Measurements from ENCODE around the gene ATP11A. TPM values are rescaled to one million over a fixed set of nuclear protein-coding genes. Genes with fewer than 3 reads are reported as not detected.

The ATP11A gene
- total and polyA plus RNA-seq, 9 of the 15 experiments (the other 6 are each of a cell fraction or from before 2014, with no cell fraction given), result 0.38 to 34.2 (median 4.2) TPM

DNA sequence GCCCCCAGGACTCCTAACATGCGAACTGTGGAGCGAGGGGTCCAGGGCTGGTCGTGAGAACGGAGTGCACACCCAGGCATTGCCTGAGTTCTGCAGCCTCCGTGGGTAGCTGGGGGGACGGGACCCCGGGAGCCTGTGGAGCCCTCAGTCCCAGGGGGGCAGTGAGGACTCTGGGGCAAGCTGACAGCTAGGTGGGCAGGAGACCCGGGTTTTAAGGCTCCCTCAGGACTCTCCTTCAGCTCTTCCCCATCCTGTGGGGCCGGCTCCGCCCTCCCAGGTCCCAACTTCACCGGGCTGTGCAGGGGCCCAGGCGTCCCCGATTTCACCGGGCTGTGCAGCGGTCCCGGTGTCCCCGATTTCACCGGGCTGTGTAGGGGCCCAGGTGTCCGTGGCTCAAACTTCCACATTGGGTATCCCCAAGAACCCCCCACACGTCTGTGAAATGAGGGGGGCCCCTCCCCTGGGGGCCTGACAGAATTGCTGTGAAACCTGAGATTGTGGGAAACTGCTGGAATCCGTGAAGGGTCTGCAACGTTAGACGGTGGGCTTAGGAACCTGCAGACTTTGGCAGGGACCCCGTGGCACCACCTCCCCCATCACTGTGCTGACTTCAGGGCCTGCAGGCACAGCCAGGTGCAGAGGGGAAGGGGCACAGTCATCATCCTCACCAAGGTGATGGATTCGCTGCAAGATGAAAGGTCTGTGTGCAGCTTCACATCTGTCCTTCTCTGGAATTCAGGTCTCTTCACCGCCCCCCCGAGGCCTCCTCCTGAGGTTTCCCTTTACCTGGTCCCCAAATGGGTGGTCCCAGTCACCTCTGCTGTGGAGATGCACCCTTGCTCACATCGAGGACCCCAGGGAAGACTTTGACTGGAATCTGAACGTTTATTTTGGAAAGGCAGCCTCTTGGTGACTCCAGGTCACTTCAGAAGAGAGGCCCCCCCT lies 206.0 kb downstream of the ATP11A start:
- Histone ChIP-seq H3K4me3 (no peak overlapping the region), H3K9me3 (replicated peaks; ENCODE audit: control insufficient read depth, insufficient read depth, low read depth, low read length) (no peaks in the 10 kb centered on the region), H4K20me1 (replicated peaks; ENCODE audit: control insufficient read depth, insufficient read depth, low read length) (peaks cover 10% of the 10 kb centered on the region; the same call in 1 of the 2 replicates), H3K27me3 (ENCODE audit: control insufficient read depth in 2 of 2, insufficient read depth in 2 of 2, low read length in 2 of 2) (peaks cover 27 to 89% of the 10 kb centered on the region in 2 experiments), H3K27ac (ENCODE audit: extremely low read depth, low read depth, low read length) (no peak overlapping the region), H3K9ac (ENCODE audit: insufficient read depth in 1 of 2, low read depth in 2 of 2, low read length in 2 of 2) (no peak overlapping the region), H3K4me2 (ENCODE audit: insufficient read depth, low read length) (no peak overlapping the region), H3K9me1 (ENCODE audit: control insufficient read depth, insufficient read depth, low read length) (no peaks in the 10 kb centered on the region), H3K79me2 (ENCODE audit: control insufficient read depth, insufficient read depth, low read length) (no peaks in the 10 kb centered on the region), H2AFZ (ENCODE audit: low read depth, low read length) (no peak overlapping the region), H3K36me3 (ENCODE audit: control insufficient read depth, insufficient read depth, low read length) (no peaks in the 10 kb centered on the region), H3K4me1 (replicated peaks in 1 of 2; ENCODE audit: control insufficient read depth in 2 of 2, insufficient read depth in 2 of 2, low read length in 2 of 2) (peaks cover 0 to 34% of the 10 kb centered on the region in 2 experiments; a peak in 2 of 5 replicates)
- ATAC-seq (no peak), FAIRE-seq (no peak), DNase-seq (ENCODE audit: extremely low read depth in 1 of 4, low spot score in 3 of 4) (no peak)
- TF ChIP-seq ZNF76 (CRISPR knock-in tag; IDR thresholded peaks at IDR 0.05; ENCODE audit: borderline replicate concordance) (no peak), ZNF24 (IDR thresholded peaks at IDR 0.05) (no peak)
- TF ChIP-seq, protein P1, sequence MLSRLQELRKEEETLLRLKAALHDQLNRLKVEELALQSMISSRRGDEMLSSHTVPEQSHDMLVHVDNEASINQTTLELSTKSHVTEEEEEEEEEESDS (CRISPR knock-in tag; IDR thresholded peaks at IDR 0.05), result no peak
- ChIA-PET POLR2A (interaction anchor here (1.1 kb wide), 2 partner anchors 10 to 12 kb away, joined by 3 to 6 read pairs; no protein-coding TSS in a partner anchor), CTCF (ENCODE audit: low intra/inter-chr PET ratio) (no interaction called here)
- intact Hi-C loops (cut with micrococcal nuclease) (no loop called here), in situ Hi-C loops (cut with MboI) (no loop called here)
- BruUV-seq (replicated peaks), result no TSS peak
- under 1% methylated on average over 17 of the region's 29 CpGs for WGBS (ENCODE audit: insufficient coverage, low coverage, missing lambda C conversion rate)
